PC-9 (cell line): ENCODE results near the gene GRIP1.

Experiments
- CTCF ChIP-seq: fragments of 200-600 bp; sonication (generic); conservative IDR thresholded peaks from 2 replicates; pipeline ENCODE4 v1.6.1; 2017; ENCODE audit warnings: mixed run types, antibody characterized with exemption, mild to moderate bottlenecking, moderate library complexity
- EZH2 ChIP-seq: fragments of 200-600 bp; sonication (generic); IDR thresholded peaks from 2 replicates; pipeline ENCODE4 v1.8.0; 2017; ENCODE audit warnings: antibody characterized with exemption, low read depth

- TF ChIP-seq CTCF: no peak
- TF ChIP-seq EZH2: no peak
These were observed 366.7 kb downstream of the GRIP1 start for GRCh38 chr12:66312189-66312588.
